Astrocyte of the spinal cord (primary cell): ENCODE measurements around the gene CASZ1.

Experiments used
- DNase-seq: peaks from one replicate; pipeline ENCODE4 v3.0.0; 2011; ENCODE audit warnings: low read depth, low spot score
- H3K4me3 ChIP-seq: 2 replicates; pipeline ENCODE4 v1.5.1; 2011; ENCODE audit warnings: low read depth, mild to moderate bottlenecking, low read length, moderate library complexity
- in situ Hi-C: cut with HindIII; loops from 2 replicates; pipeline ENCODE4 v1.10.0; 2017; ENCODE audit warnings: low sequenced_read_pairs
- TF ChIP-seq, protein P1 (sequence below): IDR thresholded peaks from 2 replicates; pipeline ENCODE4 v1.5.1; 2012; ENCODE audit warnings: low read depth, mild to moderate bottlenecking, low read length, inconsistent platforms

The CASZ1 gene

DNA sequence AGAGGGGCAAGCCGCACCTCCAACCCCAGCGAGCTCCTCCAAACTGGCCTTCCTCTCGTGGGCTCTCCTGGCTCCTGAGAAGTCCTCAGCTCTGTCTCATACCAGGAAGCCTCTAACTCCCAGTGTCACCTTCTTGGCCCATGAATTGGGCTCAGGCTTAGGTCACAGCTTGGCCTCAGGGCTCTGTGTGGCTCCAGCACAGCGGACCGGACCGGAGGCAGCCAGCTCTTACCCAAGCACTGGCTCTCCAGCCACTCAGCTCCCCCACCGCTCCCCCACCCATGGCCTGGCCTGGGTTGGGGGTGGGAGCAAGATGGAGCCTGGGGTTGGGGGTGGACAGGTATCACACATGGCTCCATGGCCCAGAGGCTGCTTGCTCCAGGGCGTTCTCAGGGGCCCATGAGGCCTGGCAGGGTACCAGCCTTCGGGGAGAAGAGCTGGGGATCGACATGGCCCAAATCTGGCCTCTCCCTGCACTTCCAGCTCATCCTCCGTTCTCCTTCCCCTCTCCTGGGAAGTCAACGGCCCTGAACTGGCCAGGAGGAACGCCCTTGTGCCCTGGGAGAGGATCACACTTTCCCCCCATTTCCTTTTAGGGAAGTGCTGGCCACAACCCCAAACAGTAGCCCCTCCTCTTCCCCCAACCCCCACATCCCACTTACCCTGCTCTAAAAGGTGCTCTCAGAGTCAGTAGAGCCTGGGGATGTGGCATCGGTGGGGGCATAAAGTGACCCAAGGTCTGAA, 97.5 kb downstream of the CASZ1 start:
- in situ Hi-C loops: no loop called here
- TF ChIP-seq, protein P1, sequence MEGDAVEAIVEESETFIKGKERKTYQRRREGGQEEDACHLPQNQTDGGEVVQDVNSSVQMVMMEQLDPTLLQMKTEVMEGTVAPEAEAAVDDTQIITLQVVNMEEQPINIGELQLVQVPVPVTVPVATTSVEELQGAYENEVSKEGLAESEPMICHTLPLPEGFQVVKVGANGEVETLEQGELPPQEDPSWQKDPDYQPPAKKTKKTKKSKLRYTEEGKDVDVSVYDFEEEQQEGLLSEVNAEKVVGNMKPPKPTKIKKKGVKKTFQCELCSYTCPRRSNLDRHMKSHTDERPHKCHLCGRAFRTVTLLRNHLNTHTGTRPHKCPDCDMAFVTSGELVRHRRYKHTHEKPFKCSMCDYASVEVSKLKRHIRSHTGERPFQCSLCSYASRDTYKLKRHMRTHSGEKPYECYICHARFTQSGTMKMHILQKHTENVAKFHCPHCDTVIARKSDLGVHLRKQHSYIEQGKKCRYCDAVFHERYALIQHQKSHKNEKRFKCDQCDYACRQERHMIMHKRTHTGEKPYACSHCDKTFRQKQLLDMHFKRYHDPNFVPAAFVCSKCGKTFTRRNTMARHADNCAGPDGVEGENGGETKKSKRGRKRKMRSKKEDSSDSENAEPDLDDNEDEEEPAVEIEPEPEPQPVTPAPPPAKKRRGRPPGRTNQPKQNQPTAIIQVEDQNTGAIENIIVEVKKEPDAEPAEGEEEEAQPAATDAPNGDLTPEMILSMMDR: no peak
- DNase-seq: no peak
- H3K4me3 ChIP-seq: no peak overlapping the region

DNA sequence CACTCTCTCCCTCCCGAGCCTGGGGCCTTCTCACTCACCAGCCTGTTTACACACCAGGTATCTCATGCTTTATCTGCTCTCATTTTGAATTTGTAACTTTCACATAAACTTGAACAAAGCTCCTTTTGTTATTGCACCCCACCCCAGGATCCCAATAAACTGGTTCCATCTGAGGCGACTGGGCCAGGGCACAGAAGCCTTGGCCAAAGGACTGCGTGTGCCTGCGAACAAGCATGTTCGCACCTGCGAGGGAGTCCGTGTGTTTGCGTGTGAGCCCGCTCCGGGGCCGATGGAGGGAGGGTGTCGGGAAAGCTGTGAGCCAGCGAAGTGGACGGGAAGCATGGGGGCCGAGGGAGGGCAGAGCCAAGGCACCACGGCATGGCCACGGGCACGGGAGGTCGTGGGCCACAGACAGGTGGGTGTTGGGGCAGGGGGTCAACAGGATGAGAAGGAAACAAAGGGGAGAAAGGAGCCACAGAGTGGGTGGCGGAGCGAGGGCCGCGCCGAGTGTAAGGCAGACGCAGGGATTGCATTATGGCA, 98.8 kb downstream of the CASZ1 start:
- no peak overlapping the region for H3K4me3 ChIP-seq
- DNase-seq: no peak
- TF ChIP-seq, protein P1: no peak
- in situ Hi-C loops: no loop called here

DNA sequence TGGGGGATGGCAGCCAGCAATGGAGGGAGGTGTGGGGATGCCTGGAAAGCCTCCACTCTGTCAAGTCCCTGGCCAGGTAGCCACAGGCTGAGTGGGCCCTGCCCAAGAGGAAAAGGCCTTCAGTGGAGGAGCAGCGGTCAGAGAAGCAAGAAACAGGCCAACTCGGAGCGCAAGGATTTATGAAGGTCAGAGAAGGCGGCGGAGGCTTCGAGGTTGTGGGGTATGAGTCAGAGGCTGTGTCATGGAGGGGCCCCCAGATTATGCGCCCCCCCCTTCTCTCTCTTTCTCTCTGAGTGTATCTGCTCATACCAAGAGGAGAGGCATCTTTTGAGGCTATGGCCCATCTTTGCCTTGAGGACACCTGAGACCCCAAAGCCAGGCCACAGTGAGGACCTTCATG, 99.5 kb downstream of the CASZ1 start:
- in situ Hi-C loops: no loop called here
- H3K4me3 ChIP-seq: no peak overlapping the region
- DNase-seq: no peak
- TF ChIP-seq, protein P1: no peak

DNA sequence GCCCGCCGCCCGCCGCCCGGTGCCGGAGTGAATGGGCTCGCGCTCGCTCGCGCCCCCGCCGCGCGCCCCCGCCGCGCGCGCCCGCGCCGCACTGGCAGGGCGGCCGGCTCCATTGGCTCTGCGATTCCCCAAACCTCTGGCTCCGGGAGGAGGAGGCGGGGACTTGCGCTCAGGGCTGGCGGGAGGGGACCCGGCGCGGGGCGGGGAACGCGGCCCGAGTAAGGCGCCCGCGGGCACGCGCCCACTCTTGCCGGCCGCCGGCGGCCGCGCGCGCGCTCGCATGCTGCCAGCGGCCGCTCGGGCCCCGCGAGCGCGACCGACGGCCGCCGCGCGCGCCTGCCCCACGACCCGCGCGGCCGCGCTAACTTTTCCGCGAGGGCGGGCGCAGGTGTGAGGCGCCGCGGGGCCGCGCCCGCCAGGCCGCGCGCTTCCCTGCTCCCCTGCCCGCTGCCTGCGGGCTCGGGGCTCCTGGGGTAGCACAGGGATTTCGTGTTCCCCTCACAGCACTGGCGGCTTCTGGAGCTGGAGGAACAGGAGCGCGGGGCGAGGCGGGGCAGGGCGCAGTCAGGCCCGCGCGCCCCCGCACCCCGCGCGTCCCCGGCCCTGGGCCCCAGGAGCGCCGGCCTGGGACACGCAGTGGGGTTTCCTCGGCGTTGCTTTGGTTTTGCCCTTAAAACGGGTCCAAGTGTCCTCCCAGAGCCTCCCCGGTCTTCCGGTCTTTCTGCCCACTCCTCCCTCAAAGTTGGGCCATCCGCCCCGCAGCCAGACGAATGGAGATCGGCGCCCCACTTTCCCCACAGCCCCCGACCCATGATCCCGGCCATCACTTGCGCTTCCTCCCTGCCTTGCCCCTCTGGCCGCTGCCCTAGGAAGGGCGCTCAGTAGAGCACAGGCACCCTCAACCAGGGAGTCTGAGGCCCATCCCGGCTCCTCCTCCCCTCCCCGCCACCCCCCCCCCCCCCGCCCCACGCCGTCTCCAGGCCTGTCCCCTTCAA, 101.5 kb downstream of the CASZ1 start:
- in situ Hi-C loops: no loop called here
- DNase-seq: peak; percentile 59
- TF ChIP-seq, protein P1: no peak
- H3K4me3 ChIP-seq: peak overlapping the region; percentile 21

DNA sequence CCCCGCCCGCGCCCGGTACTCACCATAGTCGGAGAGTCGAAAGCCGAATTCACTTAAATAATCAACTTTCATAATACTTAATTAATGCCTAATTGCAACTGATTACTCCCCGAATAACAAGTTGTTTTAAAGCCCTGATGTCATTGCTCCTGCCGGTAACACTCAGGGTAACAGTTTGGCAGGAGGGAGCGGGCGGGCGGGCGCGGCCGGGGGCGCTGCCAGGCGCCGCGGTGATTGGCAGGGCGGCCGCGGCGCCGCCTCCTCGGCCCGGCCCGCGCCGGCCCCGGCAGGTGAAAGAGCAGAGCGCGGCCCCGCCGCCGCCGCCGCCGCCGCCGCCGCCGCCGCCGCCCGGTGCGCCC, 102.2 kb downstream of the CASZ1 start:
- DNase-seq: no peak

More for the DNA sequence above, 102.2 kb downstream of the CASZ1 start:
- in situ Hi-C loops: no loop called here
- peak overlapping the region; percentile 47 for H3K4me3 ChIP-seq
- TF ChIP-seq, protein P1: no peak
